ENCODE results near the gene ATG9B.
"Not testable (repeated sequence)": the region's sequence is repeated elsewhere in the genome, so short reads cannot be mapped to it uniquely, and the experiment has no call there.

ATG9B gene

DNA sequence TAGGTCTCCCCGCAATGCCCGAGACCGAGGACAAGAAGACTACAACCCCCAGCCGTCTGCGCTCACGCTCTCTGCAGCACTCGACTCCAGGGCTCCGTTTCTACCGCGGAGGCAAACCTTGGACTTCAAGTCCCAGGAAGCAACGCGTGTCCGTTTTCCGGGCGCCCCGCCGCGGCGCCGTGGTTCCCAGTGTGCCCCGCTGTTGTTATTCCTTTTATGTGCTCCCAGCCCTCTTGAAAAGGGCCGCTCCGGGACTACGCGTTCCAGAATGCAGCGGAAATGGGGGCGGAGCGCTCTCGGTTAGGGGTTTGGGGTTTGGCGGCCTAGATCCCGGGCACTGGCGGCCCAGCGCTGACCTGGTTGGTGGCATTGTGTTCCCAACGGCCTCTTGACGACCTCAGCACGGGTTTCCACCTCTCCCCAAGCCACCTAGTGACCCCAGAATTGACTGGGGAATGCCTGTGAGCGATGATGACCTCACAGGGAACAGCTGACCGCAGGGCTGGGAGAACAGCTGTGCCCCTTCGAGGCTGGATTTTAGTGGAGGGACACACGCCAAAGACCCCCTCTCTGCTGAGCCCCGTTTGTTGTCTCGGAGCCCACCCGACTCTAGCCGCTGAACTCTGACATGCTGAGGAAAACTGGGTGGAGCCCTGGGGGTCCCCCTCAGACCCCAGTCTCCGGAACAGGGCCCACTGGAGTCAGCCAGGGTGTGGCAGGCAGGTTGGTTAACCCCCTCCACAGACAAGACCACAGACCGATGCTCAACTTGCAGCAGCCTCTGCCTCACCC is 33.9 kb upstream of the ATG9B start:
- peak; percentile 95 to 98 for DNase-seq

DNA sequence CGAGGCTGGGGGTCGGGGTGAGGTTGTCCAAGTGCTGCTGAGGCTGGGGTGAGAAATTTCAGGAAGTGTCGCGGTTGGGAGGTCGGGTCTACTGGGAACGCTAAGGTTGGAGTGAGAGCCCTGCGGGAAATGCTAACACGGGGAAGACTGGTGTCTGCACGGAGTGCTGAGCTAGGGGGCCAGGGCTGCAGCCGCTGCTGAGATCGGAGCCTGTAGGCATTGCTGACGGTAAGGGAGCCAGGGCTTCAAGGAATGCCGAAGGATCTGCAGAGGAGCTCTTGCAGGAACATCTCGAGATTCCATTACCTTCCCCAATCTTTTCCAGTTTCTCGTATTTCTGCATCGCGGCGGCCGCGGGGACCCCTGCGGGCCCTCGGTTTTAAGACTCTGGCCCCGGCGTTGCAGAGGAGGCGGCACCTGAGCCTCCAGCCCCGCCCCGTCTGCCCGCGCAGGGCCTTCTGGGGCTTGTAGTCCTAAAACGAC is 33.3 kb upstream of the ATG9B start, which contains the start of gene CDK5:
Gene CDK5, minus strand, starts transcription at position 392 of the 483 bp plus-strand sequence. Its CDS starts 49 bp downstream, at position 343.
- DNase-seq = no peak

DNA sequence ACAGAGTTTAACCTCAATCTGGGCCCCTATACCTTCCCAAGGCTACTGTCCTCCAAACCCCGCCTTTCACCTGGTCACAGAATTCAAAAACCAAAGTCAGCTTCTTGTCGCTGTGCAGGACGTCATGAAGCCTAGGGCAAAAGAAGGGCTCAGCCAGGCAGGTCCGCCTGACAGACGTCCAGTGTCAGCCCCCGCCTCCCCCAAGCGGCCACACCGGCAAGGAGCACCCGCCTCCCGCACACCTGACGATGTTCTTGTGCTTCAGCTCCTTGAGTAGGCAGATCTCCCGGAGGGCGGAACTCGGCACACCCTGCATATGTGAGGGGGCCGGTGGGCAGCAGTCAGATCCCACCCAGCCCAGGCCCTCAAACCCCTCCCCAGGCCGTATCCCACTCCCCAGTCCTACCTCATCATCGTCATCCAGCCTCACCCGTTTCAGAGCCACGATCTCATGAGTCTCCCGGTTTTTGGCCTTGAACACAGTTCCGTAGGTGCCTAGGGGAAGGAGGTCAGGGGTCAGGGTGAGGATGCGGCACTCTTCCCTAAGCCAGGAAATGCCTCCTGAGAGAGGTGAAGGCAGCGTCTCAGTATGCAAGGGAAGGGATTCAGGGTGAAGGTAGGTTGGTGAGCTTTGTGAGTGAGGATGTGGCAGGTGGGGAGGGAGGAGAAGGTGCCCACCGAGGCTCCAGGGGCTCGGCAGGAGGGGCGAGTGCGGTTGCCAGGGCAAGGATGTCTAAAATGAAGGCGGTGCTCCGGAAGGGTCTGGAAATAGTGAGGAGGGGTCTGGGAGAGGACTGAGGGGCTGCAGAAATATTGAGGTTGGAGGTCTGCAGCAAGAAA is 32.6 kb upstream of the ATG9B start:
- DNase-seq = no peak

DNA sequence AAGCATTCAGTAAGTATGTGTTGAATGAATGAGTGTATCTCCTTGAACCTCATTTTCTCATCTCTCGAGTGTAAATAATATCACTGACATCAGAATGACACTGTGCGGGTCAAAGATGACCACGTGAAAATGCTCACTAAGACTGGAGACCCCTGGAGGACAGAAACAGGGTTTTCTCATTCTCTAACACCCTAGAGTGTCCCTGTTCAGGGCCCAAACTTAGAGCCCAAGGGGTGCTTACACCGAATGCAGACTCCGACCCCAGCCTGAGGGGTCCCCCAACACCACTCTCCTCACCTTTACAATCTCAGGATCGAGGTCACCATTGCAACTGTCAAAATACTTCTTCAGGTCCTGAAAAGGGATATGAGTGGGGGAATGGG is 32.0 kb upstream of the ATG9B start:
- no peak for DNase-seq

DNA sequence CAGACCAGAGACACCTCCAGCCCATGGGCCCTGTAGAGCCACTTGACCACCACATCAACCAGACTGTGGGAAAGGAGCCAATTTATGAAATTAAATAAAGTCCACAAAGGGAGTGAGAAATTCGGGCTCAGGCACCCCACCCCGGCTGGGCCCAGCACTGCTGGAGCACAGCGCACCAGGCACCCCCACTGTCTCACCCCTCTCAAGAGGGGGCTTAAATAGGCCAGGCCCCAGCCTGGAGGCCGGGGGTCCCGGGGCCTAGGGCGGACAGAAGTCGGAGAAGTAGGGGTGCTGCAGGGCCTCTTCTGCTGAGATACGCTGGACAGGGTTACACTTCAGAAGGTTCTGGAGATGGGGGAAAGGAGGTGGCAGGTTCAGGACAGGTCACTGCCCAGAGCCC is 29.5 kb upstream of the ATG9B start:
- no peak for DNase-seq

DNA sequence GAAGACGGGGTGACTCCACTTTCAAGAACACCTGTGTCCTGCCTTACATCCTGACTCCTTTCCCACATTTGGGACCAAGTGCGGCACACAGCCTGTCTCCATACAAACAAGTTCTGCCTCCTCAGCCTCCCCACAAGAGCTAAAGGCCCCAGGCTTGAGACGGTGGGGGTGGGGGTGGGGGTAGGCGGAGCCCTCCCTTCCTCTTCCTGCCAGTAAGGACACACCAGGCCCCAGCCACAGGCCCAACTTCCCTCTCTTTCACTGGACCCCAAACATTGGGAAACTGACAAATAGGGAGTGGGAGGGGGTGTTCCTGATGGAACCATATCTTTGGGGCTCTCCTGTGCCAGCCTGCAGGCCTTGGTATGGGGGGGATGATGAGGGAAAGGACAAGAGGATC is 28.8 kb upstream of the ATG9B start:
- no peak for DNase-seq

DNA sequence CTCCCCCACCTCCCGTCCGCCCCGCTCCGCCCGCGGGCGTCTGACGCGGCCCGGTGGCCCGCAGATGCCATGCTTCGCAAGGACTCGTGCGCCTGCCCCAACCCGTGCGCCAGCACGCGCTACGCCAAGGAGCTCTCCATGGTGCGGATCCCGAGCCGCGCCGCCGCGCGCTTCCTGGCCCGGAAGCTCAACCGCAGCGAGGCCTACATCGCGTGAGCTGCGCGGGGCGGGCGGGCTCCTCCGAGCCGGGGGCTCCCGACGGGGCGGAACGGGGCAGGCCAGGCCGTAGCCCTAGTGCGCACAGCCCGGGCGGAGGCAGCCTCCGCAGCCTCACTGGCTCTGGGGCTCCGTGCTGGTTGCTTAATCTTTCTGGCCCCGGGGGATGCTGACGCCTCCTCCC is 26.8 kb upstream of the ATG9B start:
- peak; percentile 45 to 55 for DNase-seq

DNA sequence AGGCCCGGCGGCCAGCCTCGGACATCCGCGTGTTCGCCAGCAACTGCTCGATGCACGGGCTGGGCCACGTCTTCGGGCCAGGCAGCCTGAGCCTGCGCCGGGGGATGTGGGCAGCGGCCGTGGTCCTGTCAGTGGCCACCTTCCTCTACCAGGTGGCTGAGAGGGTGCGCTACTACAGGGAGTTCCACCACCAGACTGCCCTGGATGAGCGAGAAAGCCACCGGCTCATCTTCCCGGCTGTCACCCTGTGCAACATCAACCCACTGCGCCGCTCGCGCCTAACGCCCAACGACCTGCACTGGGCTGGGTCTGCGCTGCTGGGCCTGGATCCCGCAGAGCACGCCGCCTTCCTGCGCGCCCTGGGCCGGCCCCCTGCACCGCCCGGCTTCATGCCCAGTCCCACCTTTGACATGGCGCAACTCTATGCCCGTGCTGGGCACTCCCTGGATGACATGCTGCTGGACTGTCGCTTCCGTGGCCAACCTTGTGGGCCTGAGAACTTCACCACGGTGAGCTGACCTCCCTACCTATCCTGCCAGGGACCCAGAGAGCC is 24.7 kb upstream of the ATG9B start:
- no peak for DNase-seq

DNA sequence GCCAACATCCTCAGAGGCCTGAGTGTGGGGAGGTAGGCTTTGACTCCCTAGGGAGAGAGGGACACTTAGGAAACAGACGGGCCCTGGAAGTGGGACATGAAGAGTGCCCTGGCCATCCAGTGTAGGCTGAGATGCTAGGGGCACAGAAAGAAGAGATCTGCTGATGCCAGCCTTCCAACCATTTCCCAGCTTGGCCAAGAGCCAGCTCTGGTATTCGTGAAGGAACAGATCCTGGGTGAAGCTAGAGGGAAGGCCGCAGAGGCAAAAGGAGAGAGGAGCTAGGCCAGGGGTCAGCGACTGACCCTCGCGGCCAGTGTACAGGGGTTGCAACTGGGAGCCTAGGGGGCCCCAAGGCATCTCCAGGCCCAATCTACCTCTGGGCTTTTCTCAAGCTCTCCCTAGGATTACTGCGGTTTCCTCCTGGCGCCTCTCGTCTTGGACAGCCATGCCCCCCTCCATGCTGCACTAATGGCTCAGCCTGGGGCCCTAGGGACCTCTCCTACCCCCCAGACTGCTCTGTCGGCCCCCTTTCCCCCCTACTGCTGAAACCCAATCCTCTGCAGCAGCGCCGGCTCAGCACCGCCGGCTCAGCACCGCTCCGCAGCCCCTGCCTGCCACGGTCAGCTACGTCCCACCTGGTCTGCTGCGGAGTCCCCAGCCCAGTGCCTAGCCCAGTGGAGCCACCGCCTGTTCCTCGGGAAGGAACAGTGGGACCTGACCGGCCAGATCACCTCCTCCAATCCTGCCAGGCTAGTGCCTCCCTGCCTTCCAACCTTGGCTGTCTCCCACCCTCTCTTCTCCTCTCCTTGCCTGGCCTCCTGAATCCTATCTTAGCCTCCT is 23.9 kb upstream of the ATG9B start, which contains the start of gene ASIC3:
Gene ASIC3, plus strand, starts transcription at position 556 of the 840 bp plus-strand sequence. CDS start 355 bp downstream, outside the sequence.
- no peak for DNase-seq

DNA sequence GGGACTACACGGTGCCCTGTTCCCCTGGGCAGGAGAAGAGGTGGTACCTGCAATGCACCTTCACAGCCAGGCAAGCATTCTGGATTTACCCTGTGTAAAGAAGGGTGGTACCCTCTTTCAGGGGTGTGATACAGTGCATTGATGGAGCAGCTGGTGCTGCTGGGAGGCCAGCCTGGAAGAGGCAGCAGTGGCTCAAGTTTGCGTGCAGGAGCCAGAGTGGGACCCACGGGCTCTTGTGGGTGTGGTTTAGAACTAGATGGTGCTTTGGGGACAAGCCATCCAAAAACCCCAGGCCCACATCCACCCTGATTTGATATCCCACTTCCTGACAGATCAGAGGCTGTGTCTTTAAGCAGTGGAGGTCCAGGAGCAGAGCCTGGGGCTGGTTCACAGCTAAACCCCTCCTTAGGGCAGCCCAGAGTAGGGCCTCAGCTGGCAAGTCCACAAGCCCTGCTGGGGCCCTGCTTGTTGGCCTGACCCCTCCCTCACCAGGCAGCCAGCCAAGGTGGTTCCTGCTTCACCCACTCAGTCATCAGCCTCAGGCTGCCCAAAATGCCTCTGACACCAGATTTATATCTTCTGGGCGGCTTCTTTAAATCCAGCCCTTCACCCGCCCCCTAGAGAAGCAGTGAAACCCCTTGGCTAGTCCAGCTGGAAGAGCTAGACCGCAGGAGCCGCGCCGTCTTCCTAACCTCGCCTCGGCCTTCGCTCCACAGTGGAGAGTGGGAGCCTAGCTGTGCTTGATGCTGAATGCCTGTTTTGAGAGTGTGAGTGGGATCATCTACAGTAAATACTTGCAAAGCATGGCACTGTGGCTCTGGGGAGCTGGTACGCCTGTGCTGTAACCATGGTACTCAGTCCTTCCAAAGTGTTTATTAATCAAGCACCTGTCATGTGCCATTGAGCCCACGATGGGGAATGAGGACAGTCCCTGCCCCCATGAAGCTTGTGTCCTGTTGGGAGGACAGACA is 22.6 kb upstream of the ATG9B start:
- DNase-seq = no peak

DNA sequence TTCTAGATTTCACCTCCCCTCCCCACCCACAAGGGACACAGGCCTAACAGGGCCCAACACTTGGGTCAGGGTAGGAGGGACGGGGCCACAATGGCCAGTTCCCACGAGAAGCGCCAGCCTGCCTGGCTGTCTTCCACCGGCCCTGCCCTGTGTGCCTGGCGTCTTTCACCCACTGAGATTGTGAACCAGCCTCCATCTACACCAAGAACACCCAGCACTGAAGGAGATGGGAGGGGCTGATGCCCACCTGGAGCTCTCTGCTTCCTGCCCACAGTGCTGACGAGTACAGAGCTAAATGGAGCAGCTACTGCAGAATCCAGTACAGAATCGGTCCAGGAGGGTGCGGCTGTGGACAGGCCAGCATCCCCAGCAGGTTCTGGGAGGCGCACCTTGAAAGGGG is 21.7 kb upstream of the ATG9B start:
- DNase-seq = no peak

DNA sequence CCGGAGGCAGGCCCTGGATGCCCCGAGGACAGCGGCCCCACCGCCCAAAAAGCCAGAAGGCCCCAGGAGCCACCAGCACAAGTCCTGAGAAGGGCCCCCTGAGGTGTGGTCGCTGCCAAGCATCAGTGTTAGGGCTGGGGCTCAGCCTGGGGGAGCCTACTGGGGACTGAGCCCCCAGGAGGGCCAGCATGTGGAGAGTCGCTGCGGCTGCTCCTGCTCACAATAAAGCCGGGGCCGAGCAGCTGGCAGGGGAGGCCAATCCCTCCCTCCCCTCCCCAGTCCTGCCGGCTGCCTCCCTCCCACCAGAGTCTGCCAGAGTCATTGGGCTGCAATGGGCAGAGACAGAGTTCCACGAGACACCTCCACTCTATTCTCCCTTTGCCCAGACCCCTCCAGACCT is 21.0 kb upstream of the ATG9B start:
- DNase-seq = no peak

DNA sequence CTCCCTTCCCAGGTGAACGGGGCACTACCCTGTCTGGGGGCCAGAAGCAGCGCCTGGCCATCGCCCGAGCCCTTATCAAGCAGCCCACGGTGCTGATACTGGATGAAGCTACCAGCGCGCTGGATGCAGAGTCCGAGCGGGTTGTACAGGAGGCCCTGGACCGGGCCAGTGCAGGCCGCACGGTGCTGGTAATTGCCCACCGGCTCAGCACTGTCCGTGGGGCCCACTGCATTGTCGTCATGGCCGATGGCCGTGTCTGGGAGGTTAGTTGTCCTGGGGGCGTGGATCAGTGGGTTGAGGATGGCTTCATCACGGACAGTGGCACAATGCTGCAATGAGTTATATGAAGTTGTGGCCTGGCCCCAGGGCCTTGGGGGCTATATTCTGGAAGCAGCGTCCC is 19.7 kb upstream of the ATG9B start:
- no peak for DNase-seq

DNA sequence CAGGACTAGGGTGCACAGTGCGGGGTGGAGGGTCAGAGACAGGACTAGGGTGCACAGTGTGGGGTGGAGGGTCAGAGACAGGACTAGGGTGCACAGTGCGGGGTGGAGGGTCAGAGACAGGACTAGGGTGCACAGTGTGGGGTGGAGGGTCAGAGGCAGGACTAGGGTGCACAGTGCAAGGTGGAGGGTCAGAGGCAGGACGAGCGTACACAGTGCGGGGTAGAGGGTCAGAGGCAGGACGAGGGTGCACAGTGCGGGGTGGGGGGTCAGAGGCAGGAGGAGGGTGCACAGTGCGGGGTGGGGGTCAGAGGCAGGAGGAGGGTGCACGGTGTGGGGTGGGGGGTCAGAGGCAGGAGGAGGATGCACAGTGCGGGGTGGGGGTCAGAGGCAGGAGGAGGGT is 19.2 kb upstream of the ATG9B start:
- DNase-seq = not testable (repeated sequence)

DNA sequence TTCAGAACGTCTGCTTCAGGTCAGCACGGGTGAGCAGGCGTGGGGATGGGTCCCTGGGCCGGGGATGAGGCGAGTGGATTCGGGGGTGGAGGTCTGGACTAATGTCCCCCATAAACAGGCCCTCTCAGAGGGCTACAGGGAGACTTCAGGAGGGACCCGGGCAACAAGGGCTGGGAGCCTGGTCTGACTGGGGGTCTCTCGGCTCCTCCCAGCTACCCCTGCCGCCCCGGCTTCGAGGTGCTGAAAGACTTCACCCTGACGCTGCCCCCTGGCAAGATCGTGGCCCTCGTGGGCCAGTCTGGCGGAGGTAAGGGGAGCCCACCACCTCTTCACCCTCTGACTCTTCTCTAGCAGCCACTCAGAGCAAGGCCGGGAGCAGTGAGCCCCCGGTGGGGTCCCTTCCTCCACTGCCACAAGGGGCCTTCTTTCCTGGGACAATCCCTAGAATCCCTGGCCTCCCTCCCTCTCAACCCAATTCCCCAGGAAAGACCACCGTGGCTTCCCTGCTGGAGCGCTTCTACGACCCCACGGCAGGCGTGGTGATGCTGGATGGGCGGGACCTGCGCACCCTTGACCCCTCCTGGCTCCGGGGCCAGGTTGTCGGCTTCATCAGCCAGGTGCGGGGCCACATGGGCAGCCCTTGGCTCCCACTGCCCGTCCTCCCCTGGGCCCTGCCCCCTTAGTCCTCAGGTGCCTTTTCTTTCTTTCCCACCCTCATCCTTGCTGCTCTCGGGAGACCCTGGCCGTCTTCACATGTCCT is 16.5 kb upstream of the ATG9B start:
- DNase-seq = no peak

DNA sequence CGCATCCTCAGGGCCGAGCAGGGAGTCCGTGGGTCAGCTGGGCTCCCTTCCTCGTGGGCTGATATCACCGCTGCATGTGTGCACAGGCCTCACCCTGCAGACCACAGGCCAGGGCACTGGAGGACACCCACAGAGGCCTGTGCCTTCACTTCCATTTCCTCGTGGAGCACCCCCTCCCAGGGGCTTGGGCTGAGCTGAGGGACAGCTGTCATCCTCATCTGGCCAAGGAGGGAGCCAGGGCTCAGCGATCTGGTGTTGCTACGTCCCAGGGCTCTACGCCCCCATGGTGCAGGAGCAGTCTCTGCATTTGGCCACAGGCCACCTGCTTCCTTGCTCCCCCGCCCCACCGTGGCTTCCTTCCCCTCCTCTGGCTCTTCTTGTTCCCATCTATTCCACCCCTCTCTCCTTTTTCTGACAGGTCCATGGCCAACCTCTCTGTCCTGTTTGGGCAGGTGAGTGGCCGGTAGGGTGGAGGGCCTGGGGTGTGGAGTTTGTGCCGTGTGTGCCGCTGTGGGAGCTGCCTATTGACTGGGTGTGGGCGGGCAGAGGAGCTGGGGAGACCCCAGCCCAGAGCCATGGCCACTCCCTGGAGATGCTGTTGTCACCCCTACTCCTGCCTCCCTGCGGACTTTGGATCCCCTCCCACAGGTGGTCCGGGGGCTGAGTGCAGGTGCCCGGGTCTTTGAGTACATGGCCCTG is 15.7 kb upstream of the ATG9B start:
- DNase-seq = peak in 1 of 2 experiments; percentile 11

DNA sequence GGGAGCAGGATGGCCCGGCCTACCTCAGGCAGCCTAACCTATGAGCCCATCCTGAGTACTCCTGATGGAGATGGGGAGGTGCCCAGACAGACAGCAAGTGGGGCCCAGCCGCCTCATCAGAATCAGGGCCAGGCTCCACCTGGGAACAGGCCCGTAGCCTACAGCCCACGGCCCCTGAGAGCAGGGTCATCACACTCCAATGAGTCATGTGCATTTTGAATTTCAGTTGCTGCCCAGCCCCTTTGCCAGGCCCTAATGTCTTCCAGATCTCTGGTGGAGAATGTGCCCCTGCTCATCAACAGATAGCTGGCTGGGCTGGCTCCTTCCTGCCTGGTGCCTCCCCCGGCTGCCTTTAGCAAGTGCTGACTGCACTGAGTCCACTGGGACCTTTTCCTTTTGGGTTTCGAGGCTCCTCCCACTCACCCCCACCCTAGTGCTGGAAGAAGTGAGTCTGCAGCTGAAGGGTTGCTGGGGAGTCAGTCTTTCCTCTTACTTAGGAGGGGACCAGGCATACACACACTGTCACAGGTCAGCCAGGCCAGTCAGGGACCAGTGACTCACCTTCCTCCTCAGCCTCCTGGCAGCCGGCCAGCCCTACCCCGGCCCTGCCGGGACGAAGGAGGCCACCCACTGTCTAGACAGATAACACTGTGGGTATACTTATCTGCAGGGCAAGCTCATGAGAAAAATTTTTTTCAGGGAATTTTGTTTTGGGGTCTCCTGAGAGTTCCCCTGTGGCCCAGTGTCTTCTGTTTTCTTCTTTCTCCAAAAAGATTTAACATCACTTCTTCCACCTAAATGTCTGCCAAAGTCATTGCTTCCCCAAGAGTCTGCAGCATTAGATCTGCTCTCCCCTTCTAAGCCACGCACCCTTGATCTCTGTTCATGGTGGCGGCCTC is 14.9 kb upstream of the ATG9B start:
- peak; percentile 85 to 91 for DNase-seq

DNA sequence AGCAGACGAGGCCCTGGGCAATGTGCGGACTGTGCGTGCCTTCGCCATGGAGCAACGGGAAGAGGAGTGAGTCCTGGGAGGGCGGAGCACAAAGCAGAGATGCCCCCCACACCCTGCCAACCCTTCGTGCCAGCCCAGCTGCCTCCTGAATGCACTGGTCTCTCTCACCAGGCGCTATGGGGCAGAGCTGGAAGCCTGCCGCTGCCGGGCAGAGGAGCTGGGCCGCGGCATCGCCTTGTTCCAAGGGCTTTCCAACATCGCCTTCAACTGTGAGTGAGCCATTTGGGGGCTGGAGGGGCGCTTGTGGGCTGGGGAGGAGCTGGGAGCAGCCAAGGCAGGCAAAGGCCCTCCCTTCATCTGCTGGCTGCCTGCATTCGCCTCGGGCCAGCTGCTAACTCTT is 11.6 kb upstream of the ATG9B start:
- DNase-seq = no peak

All from activated CD4-positive, alpha-beta T cell treated with anti-CD3 and anti-CD28 coated beads, Interleukin-2, amount 50 U/mL, for 48 hours (primary cell).